SJSA1 (cell line): ENCODE results near the gene GNAL. TPM values are rescaled to one million over a fixed set of nuclear protein-coding genes. Genes with fewer than 3 reads are reported as not detected.

ENCODE experiments used
- DNase-seq, 2 experiments: peaks; one replicate each; pipeline ENCODE4 v3.0.0-alpha.2; 2015 to 2020; ENCODE audit warnings: low spot score in 2 of 2, low read depth in 1 of 2
- H3K27ac ChIP-seq: fragments of 250-450 bp; sonication (Bioruptor Pico); 2 replicates; pipeline ENCODE4 v1.5.1; 2020; ENCODE audit warnings: mild to moderate bottlenecking, moderate library complexity
- H3K27me3 ChIP-seq: fragments of 250-450 bp; sonication (Bioruptor Pico); replicated peaks from 2 replicates; pipeline ENCODE4 v1.5.1; 2020; ENCODE audit warnings: mild to moderate bottlenecking, moderate library complexity
- H3K36me3 ChIP-seq: fragments of 250-450 bp; sonication (Bioruptor Pico); 2 replicates; pipeline ENCODE4 v1.5.1; 2020; ENCODE audit warnings: mild to moderate bottlenecking
- H3K4me1 ChIP-seq: fragments of 250-450 bp; sonication (Bioruptor Pico); replicated peaks from 2 replicates; pipeline ENCODE4 v1.6.1; 2021; ENCODE audit warnings: mild to moderate bottlenecking
- H3K4me3 ChIP-seq: fragments of 250-450 bp; sonication (Bioruptor Pico); 2 replicates; pipeline ENCODE4 v1.5.1; 2020; ENCODE audit warnings: mild to moderate bottlenecking
- H3K9me3 ChIP-seq: fragments of 250-450 bp; sonication (Bioruptor Pico); replicated peaks from 2 replicates; pipeline ENCODE4 v1.5.1; 2020; ENCODE audit warnings: mild to moderate bottlenecking
- total RNA-seq: library from RNA; depleted of rRNA; stranded (reverse); fragments of >200 nt; shearing (Covaris generic); gene quantifications from 2 replicates; pipeline ENCODE4 v1.2.3, GENCODE V29; 2014

GNAL gene
- total RNA-seq, 1 experiment from 2014 or later, result 1.9 TPM

- no peak overlapping the region for H3K27ac ChIP-seq
- DNase-seq, result no peak
Measured at GRCh38 chr18:11663439-11664029, 25.5 kb upstream of the GNAL start.

GRCh38 chr18:11664286-11664685 is 24.8 kb upstream of the GNAL start:
- Histone ChIP-seq H3K4me3 (no peak overlapping the region), H3K36me3 (no peaks in the 10 kb centered on the region), H3K4me1 (no peaks in the 10 kb centered on the region), H3K27ac (no peak overlapping the region), H3K27me3 (peaks cover 58% of the 10 kb centered on the region), H3K9me3 (no peaks in the 10 kb centered on the region)
- DNase-seq, result no peak

More at GRCh38 chr18:11663439-11664029, 25.5 kb upstream of the GNAL start:
- no peaks in the 10 kb centered on the region for H3K4me1 ChIP-seq
- H3K4me3 ChIP-seq, result no peak overlapping the region
- H3K9me3 ChIP-seq, result no peaks in the 10 kb centered on the region
- no peaks in the 10 kb centered on the region for H3K36me3 ChIP-seq
- H3K27me3 ChIP-seq, result peaks cover 52% of the 10 kb centered on the region

GRCh38 chr18:11665146-11665545 is 23.9 kb upstream of the GNAL start:
- no peaks in the 10 kb centered on the region for H3K36me3 ChIP-seq
- no peak for DNase-seq
- no peaks in the 10 kb centered on the region for H3K9me3 ChIP-seq
- H3K27me3 ChIP-seq, result peaks cover 52% of the 10 kb centered on the region
- H3K27ac ChIP-seq, result no peak overlapping the region
- no peaks in the 10 kb centered on the region for H3K4me1 ChIP-seq
- no peak overlapping the region for H3K4me3 ChIP-seq

- H3K4me1 ChIP-seq, result no peaks in the 10 kb centered on the region
- no peaks in the 10 kb centered on the region for H3K9me3 ChIP-seq
- H3K4me3 ChIP-seq, result no peak overlapping the region
- peaks cover 54% of the 10 kb centered on the region for H3K27me3 ChIP-seq
- H3K36me3 ChIP-seq, result no peaks in the 10 kb centered on the region
- DNase-seq, result no peak
- H3K27ac ChIP-seq, result no peak overlapping the region
Measured at GRCh38 chr18:11665587-11665986, 23.5 kb upstream of the GNAL start.

GRCh38 chr18:11666176-11666575 is 22.9 kb upstream of the GNAL start:
- H3K9me3 ChIP-seq, result no peaks in the 10 kb centered on the region
- H3K27me3 ChIP-seq, result peaks cover 55% of the 10 kb centered on the region
- no peak overlapping the region for H3K4me3 ChIP-seq
- no peak overlapping the region for H3K27ac ChIP-seq
- no peaks in the 10 kb centered on the region for H3K4me1 ChIP-seq
- DNase-seq, result no peak
- no peaks in the 10 kb centered on the region for H3K36me3 ChIP-seq

- Histone ChIP-seq H3K27me3 (peaks cover 60% of the 10 kb centered on the region), H3K36me3 (no peaks in the 10 kb centered on the region), H3K9me3 (no peaks in the 10 kb centered on the region), H3K4me1 (no peaks in the 10 kb centered on the region), H3K27ac (no peak overlapping the region), H3K4me3 (no peak overlapping the region)
- DNase-seq, result no peak
Measured at GRCh38 chr18:11666831-11667230, 22.2 kb upstream of the GNAL start.

- Histone ChIP-seq H3K27me3 (peaks cover 55% of the 10 kb centered on the region), H3K9me3 (no peaks in the 10 kb centered on the region), H3K27ac (no peak overlapping the region), H3K4me3 (no peak overlapping the region), H3K36me3 (no peaks in the 10 kb centered on the region), H3K4me1 (no peaks in the 10 kb centered on the region)
- no peak for DNase-seq
Measured at GRCh38 chr18:11667578-11667977, 21.5 kb upstream of the GNAL start.

GRCh38 chr18:11668441-11669169 is 20.5 kb upstream of the GNAL start:
- no peak overlapping the region for H3K27ac ChIP-seq
- DNase-seq, result no peak
- H3K9me3 ChIP-seq, result no peaks in the 10 kb centered on the region
- no peaks in the 10 kb centered on the region for H3K4me1 ChIP-seq
- no peak overlapping the region for H3K4me3 ChIP-seq
- peaks cover 47% of the 10 kb centered on the region for H3K27me3 ChIP-seq
- H3K36me3 ChIP-seq, result no peaks in the 10 kb centered on the region

GRCh38 chr18:11669271-11669947 is 19.7 kb upstream of the GNAL start:
- Histone ChIP-seq H3K4me1 (no peaks in the 10 kb centered on the region), H3K9me3 (no peaks in the 10 kb centered on the region), H3K27ac (no peak overlapping the region), H3K27me3 (peaks cover 44% of the 10 kb centered on the region), H3K36me3 (no peaks in the 10 kb centered on the region), H3K4me3 (no peak overlapping the region)
- no peak for DNase-seq

GRCh38 chr18:11669948-11670275 is 19.2 kb upstream of the GNAL start:
- Histone ChIP-seq H3K36me3 (no peaks in the 10 kb centered on the region), H3K4me1 (no peaks in the 10 kb centered on the region), H3K4me3 (no peak overlapping the region), H3K27ac (no peak overlapping the region), H3K9me3 (no peaks in the 10 kb centered on the region), H3K27me3 (peaks cover 45% of the 10 kb centered on the region)
- no peak for DNase-seq

GRCh38 chr18:11671156-11671555 is 17.9 kb upstream of the GNAL start:
- H3K36me3 ChIP-seq, result no peaks in the 10 kb centered on the region

GRCh38 chr18:11672198-11672597 is 16.9 kb upstream of the GNAL start:
- H3K36me3 ChIP-seq, result no peaks in the 10 kb centered on the region
- no peaks in the 10 kb centered on the region for H3K4me1 ChIP-seq
- no peaks in the 10 kb centered on the region for H3K9me3 ChIP-seq
- no peak for DNase-seq
- no peak overlapping the region for H3K4me3 ChIP-seq
- H3K27me3 ChIP-seq, result peaks cover 45% of the 10 kb centered on the region
- no peak overlapping the region for H3K27ac ChIP-seq

More at GRCh38 chr18:11671156-11671555, 17.9 kb upstream of the GNAL start:
- Histone ChIP-seq H3K4me3 (no peak overlapping the region), H3K4me1 (no peaks in the 10 kb centered on the region), H3K9me3 (no peaks in the 10 kb centered on the region), H3K27me3 (peaks cover 45% of the 10 kb centered on the region), H3K27ac (no peak overlapping the region)
- no peak for DNase-seq

GRCh38 chr18:11672846-11673454 is 16.1 kb upstream of the GNAL start:
- H3K4me3 ChIP-seq, result no peak overlapping the region
- H3K9me3 ChIP-seq, result no peaks in the 10 kb centered on the region
- H3K36me3 ChIP-seq, result no peaks in the 10 kb centered on the region
- H3K27me3 ChIP-seq, result peaks cover 37% of the 10 kb centered on the region
- DNase-seq, result no peak
- no peak overlapping the region for H3K27ac ChIP-seq
- no peaks in the 10 kb centered on the region for H3K4me1 ChIP-seq

GRCh38 chr18:11673560-11673959 is 15.5 kb upstream of the GNAL start:
- no peaks in the 10 kb centered on the region for H3K9me3 ChIP-seq
- no peaks in the 10 kb centered on the region for H3K4me1 ChIP-seq
- DNase-seq, result peak in 1 of 2 experiments; percentile 11
- no peaks in the 10 kb centered on the region for H3K36me3 ChIP-seq
- H3K27me3 ChIP-seq, result peaks cover 31% of the 10 kb centered on the region
- H3K27ac ChIP-seq, result no peak overlapping the region
- H3K4me3 ChIP-seq, result no peak overlapping the region
